Esophagus muscularis mucosa (tissue), 3 donors: ENCODE results near the gene DYNLRB1.

Experiments used
- POLR2A ChIP-seq: fragments of 450-650 bp; IDR thresholded peaks from one replicate; pipeline ENCODE4 v1.6.1; 2017; ENCODE audit warnings: antibody characterized with exemption, moderate library complexity, mild to moderate bottlenecking, low read depth
- POLR2AphosphoS5 ChIP-seq, 2 donors: sonication (generic); formaldehyde crosslinking; IDR thresholded peaks; one replicate each; pipeline ENCODE4 v1.6.1; 2017; ENCODE audit warnings: antibody characterized with exemption in 2 of 2
- TF ChIP-seq, protein P1 (sequence below), 3 experiments: fragments of 200-600 bp in 2 of 3; fragments of 450-650 bp in 1 of 3; sonication (generic) in 2 of 3; IDR thresholded peaks; one replicate each; pipeline ENCODE4 v1.5.1; 2017 to 2019; ENCODE audit warnings: antibody characterized with exemption in 3 of 3, mild to moderate bottlenecking in 2 of 3, moderate library complexity in 1 of 3

GRCh38 chr20:34571753-34572152 lies 55.5 kb downstream of the DYNLRB1 start:
- no peak for TF ChIP-seq POLR2AphosphoS5 (IDR thresholded peaks at IDR 0.05)
- TF ChIP-seq, protein P1, sequence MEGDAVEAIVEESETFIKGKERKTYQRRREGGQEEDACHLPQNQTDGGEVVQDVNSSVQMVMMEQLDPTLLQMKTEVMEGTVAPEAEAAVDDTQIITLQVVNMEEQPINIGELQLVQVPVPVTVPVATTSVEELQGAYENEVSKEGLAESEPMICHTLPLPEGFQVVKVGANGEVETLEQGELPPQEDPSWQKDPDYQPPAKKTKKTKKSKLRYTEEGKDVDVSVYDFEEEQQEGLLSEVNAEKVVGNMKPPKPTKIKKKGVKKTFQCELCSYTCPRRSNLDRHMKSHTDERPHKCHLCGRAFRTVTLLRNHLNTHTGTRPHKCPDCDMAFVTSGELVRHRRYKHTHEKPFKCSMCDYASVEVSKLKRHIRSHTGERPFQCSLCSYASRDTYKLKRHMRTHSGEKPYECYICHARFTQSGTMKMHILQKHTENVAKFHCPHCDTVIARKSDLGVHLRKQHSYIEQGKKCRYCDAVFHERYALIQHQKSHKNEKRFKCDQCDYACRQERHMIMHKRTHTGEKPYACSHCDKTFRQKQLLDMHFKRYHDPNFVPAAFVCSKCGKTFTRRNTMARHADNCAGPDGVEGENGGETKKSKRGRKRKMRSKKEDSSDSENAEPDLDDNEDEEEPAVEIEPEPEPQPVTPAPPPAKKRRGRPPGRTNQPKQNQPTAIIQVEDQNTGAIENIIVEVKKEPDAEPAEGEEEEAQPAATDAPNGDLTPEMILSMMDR (IDR thresholded peaks at IDR 0.05), result no peak
- no peak for TF ChIP-seq POLR2A
